ENCODE results near the gene JPH3. TPM values are rescaled to one million over a fixed set of nuclear protein-coding genes. Genes with fewer than 3 reads are reported as not detected.

Gene JPH3
- total and polyA plus RNA-seq, 3 donors from 2014 or later = 3.2 to 8.7 (median 8.3) TPM

DNA sequence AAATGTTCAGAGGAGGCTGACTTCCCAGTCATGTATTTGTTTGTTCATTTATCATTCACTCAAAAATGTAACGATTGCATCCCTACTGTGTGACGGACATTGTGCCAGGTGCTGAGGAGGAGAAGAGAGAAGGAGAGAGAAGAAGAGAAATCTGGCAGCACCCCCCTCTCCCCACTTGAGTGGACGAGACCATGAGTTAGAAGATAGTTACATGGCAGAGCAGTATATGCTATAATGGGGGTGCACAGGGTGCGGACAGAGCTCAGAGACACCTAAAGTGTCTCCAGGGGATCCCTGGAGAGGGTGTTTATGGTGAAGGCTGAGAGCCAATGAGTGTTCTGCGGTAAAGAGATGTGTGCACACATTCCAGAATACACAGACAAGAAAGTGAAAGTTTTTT is 6.6 kb upstream of the JPH3 start:
- WGBS, 2 donors = 83% methylated on average over 5 of the region's 5 CpGs
- no peak for DNase-seq
- TF ChIP-seq, protein P1, sequence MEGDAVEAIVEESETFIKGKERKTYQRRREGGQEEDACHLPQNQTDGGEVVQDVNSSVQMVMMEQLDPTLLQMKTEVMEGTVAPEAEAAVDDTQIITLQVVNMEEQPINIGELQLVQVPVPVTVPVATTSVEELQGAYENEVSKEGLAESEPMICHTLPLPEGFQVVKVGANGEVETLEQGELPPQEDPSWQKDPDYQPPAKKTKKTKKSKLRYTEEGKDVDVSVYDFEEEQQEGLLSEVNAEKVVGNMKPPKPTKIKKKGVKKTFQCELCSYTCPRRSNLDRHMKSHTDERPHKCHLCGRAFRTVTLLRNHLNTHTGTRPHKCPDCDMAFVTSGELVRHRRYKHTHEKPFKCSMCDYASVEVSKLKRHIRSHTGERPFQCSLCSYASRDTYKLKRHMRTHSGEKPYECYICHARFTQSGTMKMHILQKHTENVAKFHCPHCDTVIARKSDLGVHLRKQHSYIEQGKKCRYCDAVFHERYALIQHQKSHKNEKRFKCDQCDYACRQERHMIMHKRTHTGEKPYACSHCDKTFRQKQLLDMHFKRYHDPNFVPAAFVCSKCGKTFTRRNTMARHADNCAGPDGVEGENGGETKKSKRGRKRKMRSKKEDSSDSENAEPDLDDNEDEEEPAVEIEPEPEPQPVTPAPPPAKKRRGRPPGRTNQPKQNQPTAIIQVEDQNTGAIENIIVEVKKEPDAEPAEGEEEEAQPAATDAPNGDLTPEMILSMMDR (IDR thresholded peaks at IDR 0.05) = no peak
- TF ChIP-seq POLR2A (IDR thresholded peaks at IDR 0.05) = no peak
- H3K27ac ChIP-seq = no peak overlapping the region
- no peaks in the 10 kb centered on the region for H3K36me3 ChIP-seq (ENCODE audit: low read depth, missing control alignments)
- H3K9me3 ChIP-seq = no peaks in the 10 kb centered on the region
- intact Hi-C loops (cut with DNase I; ENCODE audit: low total_unique reads) = loop anchor here (10.0 kb wide), 1 partner anchor 169 kb away; the partner anchor contains the start of gene KLHDC4
- no peak overlapping the region for H3K4me3 ChIP-seq
- no peaks in the 10 kb centered on the region for H3K27me3 ChIP-seq
- no peaks in the 10 kb centered on the region for H3K4me1 ChIP-seq

DNA sequence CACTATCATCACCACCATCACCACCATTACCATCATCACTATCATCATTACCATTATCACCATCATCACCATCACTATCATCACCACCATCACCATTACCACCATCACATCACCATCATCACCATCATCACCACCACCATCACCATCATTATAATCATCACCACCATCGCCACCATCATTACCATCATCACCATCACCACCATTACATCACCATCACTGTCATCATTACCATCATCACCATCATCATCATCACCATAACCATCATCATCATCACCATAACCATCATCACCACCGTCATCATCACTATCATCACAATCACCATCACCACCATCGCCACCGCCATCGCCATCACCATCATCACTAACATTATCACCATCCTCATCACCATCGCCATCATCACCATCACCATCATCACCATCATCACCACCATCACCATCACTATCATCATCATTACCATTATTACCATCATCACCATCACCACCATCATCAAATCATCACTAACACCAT is 4.9 kb upstream of the JPH3 start:
- no peak overlapping the region for H3K4me3 ChIP-seq
- no peaks in the 10 kb centered on the region for H3K36me3 ChIP-seq (ENCODE audit: low read depth, missing control alignments)
- 95 to 97% methylated on average over 6 of the region's 6 CpGs for WGBS, 2 donors
- no peaks in the 10 kb centered on the region for H3K9me3 ChIP-seq
- H3K27me3 ChIP-seq = no peaks in the 10 kb centered on the region
- intact Hi-C loops (cut with DNase I; ENCODE audit: low total_unique reads) = loop anchor here (10.0 kb wide), 1 partner anchor 167 kb away; the partner anchor contains the start of gene KLHDC4
- no peak for TF ChIP-seq POLR2A (IDR thresholded peaks at IDR 0.05)
- TF ChIP-seq, protein P1 (IDR thresholded peaks at IDR 0.05) = no peak
- no peak for DNase-seq
- no peaks in the 10 kb centered on the region for H3K4me1 ChIP-seq
- no peak overlapping the region for H3K27ac ChIP-seq

DNA sequence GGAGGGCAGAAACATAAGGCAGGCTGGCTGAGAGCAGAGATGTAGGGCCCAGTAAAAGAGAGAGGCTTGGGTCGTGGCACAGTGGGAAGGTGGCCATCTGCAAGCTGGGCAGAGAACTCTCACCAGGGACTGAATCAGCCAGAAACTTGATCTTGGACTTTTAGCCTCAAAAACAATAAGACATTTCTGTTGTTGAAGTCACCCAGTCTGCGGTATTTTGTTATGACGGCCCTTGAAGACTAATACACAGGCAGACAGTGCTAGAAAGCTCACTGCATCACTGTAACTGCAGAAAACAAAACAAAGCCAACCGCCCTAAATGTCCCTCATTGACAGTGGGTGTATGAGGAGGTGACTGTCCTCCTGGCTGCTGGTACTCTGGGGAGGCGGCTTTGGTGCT is 3.9 kb upstream of the JPH3 start:
- TF ChIP-seq, protein P1 (IDR thresholded peaks at IDR 0.05) = no peak
- TF ChIP-seq POLR2A (IDR thresholded peaks at IDR 0.05) = no peak
- no peaks in the 10 kb centered on the region for H3K4me1 ChIP-seq
- no peaks in the 10 kb centered on the region for H3K27me3 ChIP-seq
- DNase-seq = no peak
- no peak overlapping the region for H3K27ac ChIP-seq
- no peak overlapping the region for H3K4me3 ChIP-seq
- intact Hi-C loops (cut with DNase I; ENCODE audit: low total_unique reads) = loop anchor here (10.0 kb wide), 1 partner anchor 166 kb away; the partner anchor contains the start of gene KLHDC4
- 79 to 93% methylated on average over 5 of the region's 5 CpGs for WGBS, 2 donors
- H3K36me3 ChIP-seq (ENCODE audit: low read depth, missing control alignments) = no peaks in the 10 kb centered on the region
- no peaks in the 10 kb centered on the region for H3K9me3 ChIP-seq

DNA sequence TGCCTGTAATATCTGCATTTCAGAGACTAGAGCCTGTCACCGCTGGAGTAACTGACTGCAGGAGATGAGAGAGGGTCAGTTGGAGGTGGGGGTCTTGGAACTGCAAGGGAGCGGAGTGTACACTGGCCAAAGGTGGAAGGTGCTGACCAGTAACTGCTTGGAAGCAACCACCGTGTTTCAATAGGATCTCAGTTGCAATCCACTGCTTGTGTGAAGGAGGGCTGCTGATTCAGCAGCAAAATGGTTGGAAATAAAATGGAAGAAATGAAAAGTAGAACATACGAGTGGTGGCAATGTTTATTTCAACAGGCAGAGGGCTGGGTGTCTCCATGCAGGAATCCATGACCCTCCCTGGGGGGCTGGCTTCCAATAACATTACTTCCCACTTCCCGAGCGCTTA is 2.1 kb upstream of the JPH3 start:
- no peaks in the 10 kb centered on the region for H3K36me3 ChIP-seq (ENCODE audit: low read depth, missing control alignments)
- 54 to 59% methylated on average over 6 of the region's 6 CpGs for WGBS, 2 donors
- TF ChIP-seq, protein P1 (IDR thresholded peaks at IDR 0.05) = no peak
- TF ChIP-seq POLR2A (IDR thresholded peaks at IDR 0.05) = no peak
- DNase-seq = no peak
- no peaks in the 10 kb centered on the region for H3K9me3 ChIP-seq
- no peak overlapping the region for H3K27ac ChIP-seq
- no peak overlapping the region for H3K4me3 ChIP-seq
- H3K27me3 ChIP-seq = no peaks in the 10 kb centered on the region
- no peaks in the 10 kb centered on the region for H3K4me1 ChIP-seq
- intact Hi-C loops (cut with DNase I; ENCODE audit: low total_unique reads) = no loop called here

DNA sequence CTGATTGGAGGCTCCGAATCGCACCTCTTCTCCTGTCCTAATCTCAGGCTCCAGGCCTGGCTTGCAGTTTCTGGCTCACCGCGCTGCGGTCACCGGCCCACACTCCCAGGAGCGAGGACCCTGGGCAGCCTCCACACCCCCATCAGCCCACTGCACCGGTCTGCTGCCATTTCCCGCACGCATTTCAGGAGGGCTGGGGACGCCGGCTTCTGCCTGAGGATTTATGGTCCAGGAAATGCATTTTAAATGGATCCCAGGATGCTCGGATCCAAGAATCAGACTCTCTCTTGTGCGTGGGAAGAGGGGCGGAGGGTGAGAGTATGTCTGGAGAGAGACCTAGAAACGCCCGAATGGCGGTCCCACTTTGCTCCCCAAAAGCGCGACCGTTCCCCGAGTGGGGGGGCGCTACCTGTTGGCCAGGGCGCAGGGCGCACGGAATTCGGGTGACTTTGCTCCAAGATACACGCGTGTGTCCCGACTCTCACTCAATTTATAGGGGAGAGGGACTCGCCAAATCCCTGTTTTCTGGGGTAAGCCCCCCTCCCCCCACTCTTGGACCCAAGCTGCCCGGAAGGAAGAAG is 817 bp upstream of the JPH3 start:
- Histone ChIP-seq H3K4me3 (peak overlapping the region in 1 of 2 donors; percentile 51), H3K27ac (no peak overlapping the region), H3K4me1 (no peaks in the 10 kb centered on the region), H3K36me3 (ENCODE audit: low read depth, missing control alignments) (no peaks in the 10 kb centered on the region), H3K9me3 (no peaks in the 10 kb centered on the region), H3K27me3 (no peaks in the 10 kb centered on the region)
- intact Hi-C loops (cut with DNase I; ENCODE audit: low total_unique reads) = no loop called here
- no peak for DNase-seq
- 2% methylated on average over 27 to 32 of the region's 32 CpGs for WGBS, 2 donors
- TF ChIP-seq, protein P1 (IDR thresholded peaks at IDR 0.05) = no peak
- no peak for TF ChIP-seq POLR2A (IDR thresholded peaks at IDR 0.05)

Measured in testis (tissue), 3 donors.